GM12874 (cell line): ENCODE data around the gene CHD1.

Experiments used
- TF ChIP-seq, protein P1 (sequence below): IDR thresholded peaks from 2 replicates; pipeline ENCODE4 v1.5.1; 2011; ENCODE audit warnings: low read depth, mild to moderate bottlenecking, control low read depth, low read length, moderate library complexity; ENCODE audit not compliant: insufficient read depth

The CHD1 gene

GRCh38 chr5:98921947-98922505 lies 6.8 kb downstream of the CHD1 start:
- TF ChIP-seq, protein P1, sequence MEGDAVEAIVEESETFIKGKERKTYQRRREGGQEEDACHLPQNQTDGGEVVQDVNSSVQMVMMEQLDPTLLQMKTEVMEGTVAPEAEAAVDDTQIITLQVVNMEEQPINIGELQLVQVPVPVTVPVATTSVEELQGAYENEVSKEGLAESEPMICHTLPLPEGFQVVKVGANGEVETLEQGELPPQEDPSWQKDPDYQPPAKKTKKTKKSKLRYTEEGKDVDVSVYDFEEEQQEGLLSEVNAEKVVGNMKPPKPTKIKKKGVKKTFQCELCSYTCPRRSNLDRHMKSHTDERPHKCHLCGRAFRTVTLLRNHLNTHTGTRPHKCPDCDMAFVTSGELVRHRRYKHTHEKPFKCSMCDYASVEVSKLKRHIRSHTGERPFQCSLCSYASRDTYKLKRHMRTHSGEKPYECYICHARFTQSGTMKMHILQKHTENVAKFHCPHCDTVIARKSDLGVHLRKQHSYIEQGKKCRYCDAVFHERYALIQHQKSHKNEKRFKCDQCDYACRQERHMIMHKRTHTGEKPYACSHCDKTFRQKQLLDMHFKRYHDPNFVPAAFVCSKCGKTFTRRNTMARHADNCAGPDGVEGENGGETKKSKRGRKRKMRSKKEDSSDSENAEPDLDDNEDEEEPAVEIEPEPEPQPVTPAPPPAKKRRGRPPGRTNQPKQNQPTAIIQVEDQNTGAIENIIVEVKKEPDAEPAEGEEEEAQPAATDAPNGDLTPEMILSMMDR = no peak

DNA sequence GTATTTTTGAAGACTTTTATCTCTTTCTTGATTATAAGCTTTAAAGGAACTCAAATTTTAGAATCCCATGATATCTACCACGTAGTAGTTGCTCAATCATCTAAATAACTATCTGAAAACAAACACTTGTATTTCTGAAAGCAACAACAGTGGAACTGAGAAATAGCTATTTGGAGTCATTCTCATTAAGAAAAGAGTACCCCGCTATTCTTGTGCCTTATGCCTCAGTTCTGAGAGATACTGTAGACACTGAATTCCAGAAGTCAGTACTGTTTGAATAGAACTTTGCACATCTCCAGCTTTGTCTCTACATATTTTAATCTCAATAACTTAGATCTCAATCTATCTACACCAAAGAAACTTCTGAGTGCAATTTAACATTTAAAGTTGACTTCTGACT lies 11.4 kb downstream of the CHD1 start:
- TF ChIP-seq, protein P1 = no peak

DNA sequence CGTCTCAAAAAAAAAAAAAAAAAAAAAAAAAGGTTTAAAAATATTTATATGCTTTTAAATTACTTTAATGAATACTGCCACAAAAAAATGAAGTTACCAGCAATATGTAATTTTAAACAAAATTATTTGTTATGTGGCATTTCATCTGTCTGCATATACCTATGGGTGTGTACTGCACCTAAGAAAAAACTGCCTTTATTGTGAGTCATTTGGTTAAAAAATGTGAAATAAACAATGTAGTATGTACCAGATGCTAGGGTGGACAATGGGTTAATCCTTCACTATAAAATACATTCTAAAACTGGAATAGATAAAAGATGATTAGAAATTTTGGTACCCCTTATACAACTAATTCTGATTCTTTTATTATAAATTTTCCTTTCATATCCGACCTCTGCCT lies 12.3 kb downstream of the CHD1 start:
- TF ChIP-seq, protein P1 = no peak

DNA sequence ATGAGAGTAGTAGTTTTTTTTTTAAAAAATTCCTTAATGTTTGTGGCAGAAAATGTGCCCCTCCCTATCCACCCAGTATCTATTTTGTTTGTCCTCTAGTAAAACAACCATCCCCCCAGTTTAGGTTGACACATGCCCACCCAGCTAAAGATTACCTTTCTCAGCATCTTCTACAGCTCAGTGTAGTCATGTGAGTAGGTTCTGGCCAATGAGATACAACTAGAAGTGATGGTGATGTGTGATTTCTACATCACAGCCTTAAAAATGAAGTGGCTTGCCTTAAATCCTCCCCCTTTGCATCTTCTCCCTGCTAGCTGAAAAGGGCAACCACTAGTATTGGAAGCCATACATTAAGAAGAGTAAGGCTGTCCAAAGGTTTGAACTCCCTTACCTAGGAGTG lies 14.9 kb downstream of the CHD1 start:
- TF ChIP-seq, protein P1 = no peak

DNA sequence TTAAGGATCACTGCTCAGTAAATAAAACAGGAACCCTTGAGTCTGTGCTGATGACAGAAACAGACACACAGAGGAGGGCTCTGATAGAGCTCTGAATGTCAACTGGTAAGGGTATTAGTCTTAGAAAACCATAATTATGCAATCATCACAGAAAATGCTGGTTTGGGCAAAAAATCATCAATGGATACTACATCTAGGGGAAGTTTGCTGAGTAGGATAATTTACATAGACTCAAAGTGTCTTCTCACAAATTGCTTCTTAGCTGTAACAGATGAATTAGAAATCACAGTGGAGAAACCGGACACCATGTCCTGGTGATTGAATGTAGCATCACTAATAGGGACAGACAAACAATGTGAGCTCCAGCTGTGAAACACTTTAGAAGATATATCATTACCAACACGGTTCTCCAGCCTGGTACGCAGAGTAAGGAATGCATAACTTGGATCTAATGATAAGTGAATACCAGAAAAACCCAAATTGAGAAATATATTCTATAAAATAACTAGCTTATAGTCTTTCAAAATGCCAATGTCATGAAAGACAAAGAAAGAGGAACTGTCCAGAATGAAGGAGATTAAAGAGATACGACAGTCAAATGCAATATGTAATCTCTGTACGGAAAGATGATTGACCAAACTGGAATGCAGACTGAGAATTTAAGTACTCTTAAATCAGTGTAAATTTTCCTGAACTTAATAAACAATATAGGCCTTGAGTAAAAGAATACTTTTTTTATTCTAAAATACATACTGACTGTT lies 17.3 kb downstream of the CHD1 start:
- TF ChIP-seq, protein P1 = no peak

DNA sequence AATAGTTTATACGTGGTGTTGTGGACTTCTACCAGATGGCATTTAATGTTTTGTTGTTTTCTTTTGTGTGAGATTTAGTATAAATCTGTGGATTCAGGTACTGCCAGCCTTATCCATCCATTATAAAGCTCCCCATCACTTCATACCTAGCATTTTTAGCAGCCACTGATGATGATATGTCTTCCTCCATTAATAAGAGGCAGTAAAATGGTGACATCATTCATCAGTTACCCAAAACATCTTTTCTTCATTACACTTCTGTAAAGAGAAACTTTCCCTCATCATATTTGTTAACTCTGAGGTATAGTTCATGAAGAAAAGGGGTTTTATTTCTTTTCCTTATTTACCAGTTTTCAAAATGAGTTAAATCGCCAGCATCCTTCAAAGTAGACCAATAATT lies 19.4 kb downstream of the CHD1 start:
- TF ChIP-seq, protein P1 = no peak

DNA sequence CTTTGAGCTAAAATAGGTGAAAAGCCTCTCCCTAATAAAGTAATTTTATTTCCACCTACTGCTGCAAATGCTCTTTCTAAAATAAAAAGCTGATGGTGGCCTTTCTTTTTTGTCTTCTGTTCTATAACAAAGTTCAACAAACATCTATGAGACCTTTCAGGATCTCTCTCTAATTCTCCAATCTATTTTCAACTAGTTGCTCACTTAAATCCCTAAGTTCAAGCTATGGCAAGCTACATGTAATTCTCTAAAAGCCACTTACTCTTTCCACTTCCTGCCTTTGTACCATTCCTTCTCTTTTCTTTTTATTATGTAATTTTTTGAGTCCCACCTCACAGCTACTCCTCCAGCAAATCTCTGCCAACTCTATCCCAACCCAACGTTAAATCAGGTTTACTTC lies 20.9 kb downstream of the CHD1 start:
- TF ChIP-seq, protein P1 = no peak
